Endothelial cell of umbilical vein (primary cell): ENCODE measurements around the gene IGFBP3. TPM values are rescaled to one million over a fixed set of nuclear protein-coding genes. Genes with fewer than 3 reads are reported as not detected.

Experiments
- BruUV-seq: library from RNA; stranded (reverse); fragments of 400-500 nt; replicated peaks from 2 replicates; lab custom pipeline; 2021; lab: Mats Ljungman, UMichigan
- CTCF ChIA-PET: fragments of 300-600, 350-600 bp; sonication (Branson Sonifier 250); formaldehyde crosslinking; loops from one replicate; lab custom pipeline; 2021; ENCODE audit warnings: antibody characterized with exemption, inconsistent platforms; lab: Charles Lee
- POLR2A ChIA-PET: fragments of 300-600, 350-600 bp; sonication (Branson Sonifier 250); formaldehyde crosslinking; loops from one replicate; lab custom pipeline; 2021; ENCODE audit warnings: antibody characterized with exemption, inconsistent platforms; lab: Charles Lee
- DNase-seq: peaks from one replicate; pipeline ENCODE4 v3.0.0-alpha.2; 2011; ENCODE audit warnings: low read depth, low spot score
- FAIRE-seq: peaks from 2 replicates; lab custom pipeline; 2011; peaks lifted over from hg19 to GRCh38; lab: Jason Lieb, UNC
- H2AFZ ChIP-seq: 2 replicates; pipeline ENCODE4 v1.6.0; 2012; ENCODE audit warnings: low read depth, low read length, control low read depth, inconsistent platforms
- H3K27ac ChIP-seq: 2 replicates; pipeline ENCODE4 v1.5.1; 2011; ENCODE audit warnings: low read depth, mild to moderate bottlenecking, control low read depth, low read length, moderate library complexity; ENCODE audit not compliant: insufficient read depth
- H3K27me3 ChIP-seq, 2 experiments: 2 replicates each; pipeline versions ENCODE4 v1.6.0 to v1.6.1; 2011; ENCODE audit warnings: low read length in 2 of 2, mixed read lengths in 1 of 2; ENCODE audit not compliant: control insufficient read depth in 2 of 2, insufficient read depth in 2 of 2
- H3K36me3 ChIP-seq, 2 experiments: 2 replicates in 1 of 2; 3 replicates in 1 of 2; pipeline ENCODE4 v1.5.1; 2011; ENCODE audit warnings: low read length in 2 of 2, mild to moderate bottlenecking in 1 of 2, moderate library complexity in 1 of 2; ENCODE audit not compliant: control insufficient read depth in 2 of 2, insufficient read depth in 2 of 2; ENCODE audit errors: extremely low read depth in 1 of 2
- H3K4me1 ChIP-seq: 3 replicates; pipeline ENCODE4 v1.5.1; 2011; ENCODE audit warnings: mild to moderate bottlenecking, low read length; ENCODE audit not compliant: control insufficient read depth, insufficient read depth; ENCODE audit errors: extremely low read depth
- H3K4me2 ChIP-seq: 2 replicates; pipeline ENCODE4 v1.6.1; 2011; ENCODE audit warnings: low read length, control low read depth, mixed read lengths; ENCODE audit not compliant: insufficient read depth
- H3K4me3 ChIP-seq, 3 experiments: fragments of 200-600 bp in 1 of 3; sonication (generic), shearing (Covaris generic) in 1 of 3; replicated peaks in 1 of 3; 2 replicates each; pipeline ENCODE4 v1.5.1; 2011 to 2016; ENCODE audit warnings: control low read depth in 3 of 3, low read length in 3 of 3, mild to moderate bottlenecking in 2 of 3, inconsistent platforms in 1 of 3, low read depth in 1 of 3, moderate library complexity in 1 of 3; ENCODE audit not compliant: insufficient read depth in 1 of 3
- H3K79me2 ChIP-seq: 2 replicates; pipeline ENCODE4 v1.6.0; 2012; ENCODE audit warnings: low read length, inconsistent platforms; ENCODE audit not compliant: control insufficient read depth, insufficient read depth
- H3K9ac ChIP-seq: replicated peaks from 2 replicates; pipeline ENCODE3; 2011; ENCODE audit warnings: low read length, control low read depth; ENCODE audit not compliant: insufficient read depth; ENCODE audit errors: extremely low read depth
- H3K9me1 ChIP-seq: replicated peaks from 3 replicates; pipeline ENCODE4 v1.6.0; 2011; ENCODE audit warnings: mild to moderate bottlenecking, low read length; ENCODE audit not compliant: control insufficient read depth, insufficient read depth; ENCODE audit errors: extremely low read depth
- H3K9me3 ChIP-seq: replicated peaks from 2 replicates; pipeline ENCODE4 v1.5.1; 2012; ENCODE audit warnings: low read length, inconsistent platforms; ENCODE audit not compliant: control insufficient read depth, insufficient read depth
- H4K20me1 ChIP-seq: replicated peaks from 2 replicates; pipeline ENCODE3; 2011; ENCODE audit warnings: mild to moderate bottlenecking, low read length; ENCODE audit not compliant: control insufficient read depth, insufficient read depth; ENCODE audit errors: extremely low read depth
- EZH2 ChIP-seq: IDR thresholded peaks from 2 replicates; pipeline ENCODE4 v1.6.1; 2012; ENCODE audit warnings: borderline replicate concordance, low read depth, mild to moderate bottlenecking, moderate library complexity, low read length, inconsistent platforms; ENCODE audit not compliant: severe bottlenecking
- FOS ChIP-seq: IDR thresholded peaks from 2 replicates; pipeline ENCODE4 v1.6.1; 2011; ENCODE audit warnings: mild to moderate bottlenecking, low read length, moderate library complexity, borderline replicate concordance; ENCODE audit not compliant: insufficient read depth
- GATA2 ChIP-seq: IDR thresholded peaks from 2 replicates; pipeline ENCODE4 v1.7.0; 2011; ENCODE audit warnings: low read depth, mild to moderate bottlenecking, moderate library complexity, mixed read lengths, low read length; ENCODE audit not compliant: insufficient read length, insufficient read depth
- JUN ChIP-seq: IDR thresholded peaks from 2 replicates; pipeline ENCODE4 v1.6.1; 2011; ENCODE audit warnings: borderline replicate concordance, low read depth; ENCODE audit not compliant: insufficient read length, insufficient read depth
- MYC ChIP-seq: IDR thresholded peaks from one replicate; pipeline ENCODE4 v1.6.1; 2011; ENCODE audit warnings: mild to moderate bottlenecking, low read depth, low read length
- POLR2A ChIP-seq: IDR thresholded peaks from 2 replicates; pipeline ENCODE4 v1.6.1; 2012; ENCODE audit warnings: low read depth, mild to moderate bottlenecking, control low read depth, low read length
- POLR2AphosphoS5 ChIP-seq: IDR thresholded peaks from 2 replicates; pipeline ENCODE4 v1.6.1; 2012; ENCODE audit warnings: low read depth, mild to moderate bottlenecking, control low read depth, low read length, moderate library complexity; ENCODE audit not compliant: insufficient read depth
- dilution Hi-C: fragments of 300-500 bp; cut with MboI; formaldehyde crosslinking; loops from one replicate; pipeline ENCODE4 v1.15.0; 2019; ENCODE audit warnings: low sequenced_read_pairs; ENCODE audit not compliant: extremely low pct_ligation_motif_present
- intact Hi-C: fragments of 100-400 bp; cut with micrococcal nuclease; formaldehyde crosslinking; loops from one replicate; pipeline ENCODE4 v1.10.0; 2022
- polyA plus RNA-seq, 4 experiments: library from polyadenylated mRNA; depleted of rRNA in 3 of 4; stranded (reverse) in 3 of 4; unstranded in 1 of 4; fragments of >200 nt; gene quantifications; 2 replicates each; pipeline versions ENCODE4 v1.2.1 to v1.2.3, GENCODE V29; 2011 to 2012; ENCODE audit warnings: missing spikeins in 1 of 4
- total RNA-seq: library from RNA; stranded (reverse); gene quantifications from 2 replicates; pipeline ENCODE4 v1.2.3, GENCODE V29; 2021
- TF ChIP-seq, protein P1 (sequence below), 2 donors: IDR thresholded peaks; 1 replicate in 1 of 2; 2 replicates in 1 of 2; pipeline ENCODE4 v1.5.1; 2011; ENCODE audit warnings: low read length in 2 of 2, mild to moderate bottlenecking in 2 of 2, moderate library complexity in 2 of 2, control low read depth in 1 of 2, inconsistent platforms in 1 of 2, low read depth in 1 of 2; ENCODE audit not compliant: insufficient read depth in 1 of 2; ENCODE audit errors: extremely low read depth in 1 of 2
- TF ChIP-seq, protein P2 (sequence below): IDR thresholded peaks from 2 replicates; pipeline ENCODE4 v1.6.1; 2011; ENCODE audit not compliant: insufficient read depth, insufficient read length

Gene IGFBP3
- total and polyA plus RNA-seq, 2 donors (not counting 3 experiments of a cell fraction or from before 2014, with no cell fraction given) = 3.4 to 10.1 TPM

GRCh38 chr7:45872116-45873034 lies 48.7 kb downstream of the IGFBP3 start:
- Histone ChIP-seq H2AFZ (no peak overlapping the region), H3K36me3 (no peaks in the 10 kb centered on the region), H3K4me3 (no peak overlapping the region), H3K4me2 (no peak overlapping the region), H4K20me1 (no peaks in the 10 kb centered on the region), H3K27me3 (no peaks in the 10 kb centered on the region), H3K4me1 (peaks cover 15% of the 10 kb centered on the region), H3K9me1 (no peaks in the 10 kb centered on the region), H3K27ac (no peak overlapping the region), H3K9me3 (no peaks in the 10 kb centered on the region), H3K79me2 (no peaks in the 10 kb centered on the region), H3K9ac (no peak overlapping the region)
- intact Hi-C loops (loop anchor here (1.0 kb wide), 1 partner anchor 480 kb away; no protein-coding TSS in a partner anchor), dilution Hi-C loops (no loop called here)
- DNase-seq = no peak
- TF ChIP-seq FOS = no peak
- TF ChIP-seq, protein P1, sequence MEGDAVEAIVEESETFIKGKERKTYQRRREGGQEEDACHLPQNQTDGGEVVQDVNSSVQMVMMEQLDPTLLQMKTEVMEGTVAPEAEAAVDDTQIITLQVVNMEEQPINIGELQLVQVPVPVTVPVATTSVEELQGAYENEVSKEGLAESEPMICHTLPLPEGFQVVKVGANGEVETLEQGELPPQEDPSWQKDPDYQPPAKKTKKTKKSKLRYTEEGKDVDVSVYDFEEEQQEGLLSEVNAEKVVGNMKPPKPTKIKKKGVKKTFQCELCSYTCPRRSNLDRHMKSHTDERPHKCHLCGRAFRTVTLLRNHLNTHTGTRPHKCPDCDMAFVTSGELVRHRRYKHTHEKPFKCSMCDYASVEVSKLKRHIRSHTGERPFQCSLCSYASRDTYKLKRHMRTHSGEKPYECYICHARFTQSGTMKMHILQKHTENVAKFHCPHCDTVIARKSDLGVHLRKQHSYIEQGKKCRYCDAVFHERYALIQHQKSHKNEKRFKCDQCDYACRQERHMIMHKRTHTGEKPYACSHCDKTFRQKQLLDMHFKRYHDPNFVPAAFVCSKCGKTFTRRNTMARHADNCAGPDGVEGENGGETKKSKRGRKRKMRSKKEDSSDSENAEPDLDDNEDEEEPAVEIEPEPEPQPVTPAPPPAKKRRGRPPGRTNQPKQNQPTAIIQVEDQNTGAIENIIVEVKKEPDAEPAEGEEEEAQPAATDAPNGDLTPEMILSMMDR (IDR thresholded peaks at IDR 0.05; ENCODE audit: extremely low read depth in 1 of 2, insufficient read depth in 1 of 2, low read depth in 1 of 2, low read length in 2 of 2) = peak; percentile 67 to 71
- no TSS peak for BruUV-seq
- POLR2A ChIA-PET = no interaction called here
- no peak for FAIRE-seq
- CTCF ChIA-PET = interaction anchor here (0.5 to 2.2 kb wide), 8 partner anchors 16 to 1307 kb away, joined by 3 to 9 read pairs (median 6); partner anchors contain the start of gene IGFBP1

DNA sequence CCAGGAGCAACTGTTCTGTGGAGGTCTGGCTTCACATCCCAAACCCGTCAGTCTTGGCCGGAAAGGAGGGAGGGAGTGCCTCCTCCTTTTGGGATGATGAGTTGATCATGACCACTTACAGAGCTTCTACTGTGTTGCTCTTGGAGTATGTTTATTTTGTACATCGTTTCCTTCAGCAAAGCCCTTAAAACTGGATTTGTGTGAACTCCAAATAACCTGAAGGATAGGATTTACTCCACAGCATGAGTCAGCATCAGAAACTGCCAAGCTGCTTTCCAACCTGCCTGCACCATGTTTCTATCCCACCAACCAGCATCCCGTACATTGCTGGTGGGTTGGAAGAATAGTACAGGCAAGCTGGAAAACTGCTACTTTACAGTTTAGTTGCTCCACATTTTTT lies 51.6 kb downstream of the IGFBP3 start:
- H3K9me3 ChIP-seq = no peaks in the 10 kb centered on the region
- H3K4me2 ChIP-seq = no peak overlapping the region
- FAIRE-seq = no peak
- H3K4me3 ChIP-seq = no peak overlapping the region
- H2AFZ ChIP-seq = no peak overlapping the region
- no peak overlapping the region for H3K27ac ChIP-seq
- no peaks in the 10 kb centered on the region for H3K36me3 ChIP-seq
- no peaks in the 10 kb centered on the region for H3K79me2 ChIP-seq
- H3K4me1 ChIP-seq = peaks cover 8% of the 10 kb centered on the region
- H3K9me1 ChIP-seq = no peaks in the 10 kb centered on the region
- no peak for DNase-seq
- no peaks in the 10 kb centered on the region for H4K20me1 ChIP-seq
- POLR2A ChIA-PET = no interaction called here
- intact Hi-C loops (no loop called here), dilution Hi-C loops (no loop called here)
- no peak overlapping the region for H3K9ac ChIP-seq
- no TSS peak for BruUV-seq
- TF ChIP-seq POLR2A = no peak
- TF ChIP-seq, protein P1 (IDR thresholded peaks at IDR 0.05; ENCODE audit: extremely low read depth in 1 of 2, insufficient read depth in 1 of 2, low read depth in 1 of 2, low read length in 2 of 2) = no peak
- TF ChIP-seq, protein P2, sequence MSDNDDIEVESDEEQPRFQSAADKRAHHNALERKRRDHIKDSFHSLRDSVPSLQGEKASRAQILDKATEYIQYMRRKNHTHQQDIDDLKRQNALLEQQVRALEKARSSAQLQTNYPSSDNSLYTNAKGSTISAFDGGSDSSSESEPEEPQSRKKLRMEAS = no peak
- no peak for TF ChIP-seq FOS
- TF ChIP-seq POLR2AphosphoS5 = no peak
- TF ChIP-seq GATA2 = no peak
- no peak for TF ChIP-seq JUN
- TF ChIP-seq EZH2 = no peak
- TF ChIP-seq MYC = no peak
- CTCF ChIA-PET = interaction anchor here (0.6 to 1.8 kb wide), 3 partner anchors 12 to 1397 kb away, joined by 3 to 4 read pairs (median 4); no protein-coding TSS in a partner anchor
- H3K27me3 ChIP-seq = no peaks in the 10 kb centered on the region
